ENCODE data around the gene ZNF653. TPM values are rescaled to one million over a fixed set of nuclear protein-coding genes. Genes with fewer than 3 reads are reported as not detected.
"Not testable (repeated sequence)": the region's sequence is repeated elsewhere in the genome, so short reads cannot be mapped to it uniquely, and the experiment has no call there.

Gene ZNF653
- total RNA-seq, 2 experiments from 2014 or later: 21.4 to 24.4 TPM

DNA sequence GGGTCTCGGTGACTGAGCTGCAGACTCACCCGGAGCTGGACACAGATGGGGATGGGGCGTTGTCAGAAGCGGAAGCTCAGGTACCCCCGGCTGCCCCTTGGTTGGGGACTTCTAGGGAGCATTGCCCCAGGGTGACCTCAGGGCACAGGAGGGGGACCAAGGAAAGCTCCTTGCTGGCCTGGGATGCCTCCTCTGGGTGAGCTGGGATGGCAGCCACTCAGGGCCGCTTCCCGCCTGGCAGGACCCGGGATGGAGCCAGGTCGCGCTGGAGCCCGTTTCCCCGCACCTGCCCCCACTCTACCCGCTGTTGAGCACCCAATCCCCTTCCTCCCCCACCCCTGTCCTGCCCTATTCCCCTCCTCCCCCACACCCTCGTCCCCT, 59.4 kb downstream of the ZNF653 start:
- Mint-ChIP-seq H3K4me3 (no peak overlapping the region), H3K9me3 (no peaks in the 10 kb centered on the region), H3K4me1 (no peaks in the 10 kb centered on the region), H3K27ac (no peak overlapping the region), H3K27me3 (no peaks in the 10 kb centered on the region), H3K36me3 (ENCODE audit: low read depth) (peaks cover 18% of the 10 kb centered on the region)
- DNase-seq: no peak
- CTCF ChIA-PET: interaction anchor here (0.9 to 1.3 kb wide), 4 partner anchors 11 to 202 kb away, joined by 3 to 7 read pairs (median 4); partner anchors contain the start of genes ODAD3, PRKCSH and SWSAP1
- POLR2A ChIA-PET: no interaction called here

GRCh38 chr19:11445141-11445540, 60.5 kb downstream of the ZNF653 start:
- no peak for DNase-seq
- CTCF ChIA-PET: interaction anchor here (0.6 to 1.3 kb wide), 4 partner anchors 10 to 282 kb away, joined by 3 to 7 read pairs (median 4); partner anchors contain the start of genes ODAD3, PRKCSH and SWSAP1
- H3K36me3 Mint-ChIP-seq (ENCODE audit: low read depth): peaks cover 23% of the 10 kb centered on the region
- H3K4me1 Mint-ChIP-seq: peaks cover 5% of the 10 kb centered on the region
- H3K9me3 Mint-ChIP-seq: no peaks in the 10 kb centered on the region
- no peaks in the 10 kb centered on the region for H3K27me3 Mint-ChIP-seq
- H3K27ac Mint-ChIP-seq: no peak overlapping the region
- no peak overlapping the region for H3K4me3 Mint-ChIP-seq
- POLR2A ChIA-PET: no interaction called here

GRCh38 chr19:11444059-11444458, 61.6 kb downstream of the ZNF653 start:
- Mint-ChIP-seq H3K9me3 (no peaks in the 10 kb centered on the region), H3K27me3 (no peaks in the 10 kb centered on the region), H3K36me3 (ENCODE audit: low read depth) (peaks cover 24% of the 10 kb centered on the region), H3K4me3 (no peak overlapping the region), H3K4me1 (peaks cover 5% of the 10 kb centered on the region), H3K27ac (no peak overlapping the region)
- DNase-seq: no peak
- POLR2A ChIA-PET: no interaction called here
- CTCF ChIA-PET: interaction anchor here (1.1 to 2.0 kb wide), 3 partner anchors 9 to 39 kb away, joined by 3 to 8 read pairs (median 7); partner anchors contain the start of genes ODAD3 and PRKCSH

- POLR2A ChIA-PET: no interaction called here
- Mint-ChIP-seq H3K4me1 (peaks cover 32% of the 10 kb centered on the region), H3K4me3 (peak overlapping the region; percentile 49), H3K9me3 (no peaks in the 10 kb centered on the region), H3K27ac (peak overlapping the region; percentile 65), H3K36me3 (ENCODE audit: low read depth) (peaks cover 38% of the 10 kb centered on the region), H3K27me3 (no peaks in the 10 kb centered on the region)
- CTCF ChIA-PET: interaction anchor here (0.6 kb wide), 1 partner anchor 148 kb away, joined by 3 read pairs; no protein-coding TSS in a partner anchor
- no peak for DNase-seq
These were observed 67.7 kb downstream of the ZNF653 start for GRCh38 chr19:11437955-11438354.

DNA sequence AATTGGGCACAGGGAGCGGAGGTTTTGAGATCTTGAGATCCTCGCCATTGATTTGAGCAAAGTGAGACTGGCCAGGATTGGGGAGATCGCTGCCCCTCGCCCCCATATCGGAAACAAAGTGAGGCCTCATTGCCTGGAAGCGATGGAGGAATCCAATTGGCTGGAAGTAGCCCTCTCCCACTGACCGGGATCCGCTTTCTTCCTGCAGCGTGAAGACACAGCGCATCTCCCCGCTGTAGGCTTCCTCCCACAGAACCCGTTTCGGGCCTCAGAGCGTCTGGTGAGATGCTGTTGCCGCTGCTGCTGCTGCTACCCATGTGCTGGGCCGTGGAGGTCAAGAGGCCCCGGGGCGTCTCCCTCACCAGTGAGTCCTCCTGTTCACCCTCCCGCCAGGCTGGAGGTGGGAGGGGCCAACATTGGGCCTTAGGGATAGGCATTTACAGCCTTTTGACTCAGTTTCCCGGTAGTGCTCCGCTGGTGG, 69.8 kb downstream of the ZNF653 start:
- Mint-ChIP-seq H3K4me3 (peak overlapping the region; percentile 98), H3K27ac (peak overlapping the region; percentile 96), H3K9me3 (no peaks in the 10 kb centered on the region), H3K27me3 (no peaks in the 10 kb centered on the region), H3K4me1 (peaks cover 29% of the 10 kb centered on the region), H3K36me3 (ENCODE audit: low read depth) (peaks cover 22% of the 10 kb centered on the region)
- ChIA-PET CTCF (interaction anchor here (0.6 to 2.1 kb wide), 26 partner anchors 8 to 1891 kb away, joined by 3 to 26 read pairs (median 4); partner anchors contain the start of genes ELAVL3, EPOR, RAB3D and RGL3), POLR2A (no interaction called here)
- DNase-seq: peak; percentile 20

GRCh38 chr19:11435057-11435832, 70.4 kb downstream of the ZNF653 start, which contains the start of the genes ODAD3 and PRKCSH:
TSS of gene ODAD3 (minus strand) at chr19:11435121. CDS start at chr19:11435016, 105 bp downstream.
TSS of gene PRKCSH (plus strand) at chr19:11435635. CDS start at chr19:11436118, 483 bp downstream.
- peak within 1 kb of the TSS; percentile 96 for H3K27ac Mint-ChIP-seq
- ChIA-PET CTCF (interaction anchor here (0.6 to 2.1 kb wide), 32 partner anchors 8 to 1891 kb away, joined by 3 to 26 read pairs (median 4); partner anchors contain the start of genes CCDC159, ELAVL3, EPOR and RAB3D), POLR2A (interaction anchor here (1.0 kb wide), 2 partner anchors 13 to 54 kb away, joined by 3 to 7 read pairs; no protein-coding TSS in a partner anchor)
- peaks cover 2% of the 10 kb centered on the region for H3K27me3 Mint-ChIP-seq
- DNase-seq: peak; percentile 100
- peaks cover 20% of the 10 kb centered on the region for H3K36me3 Mint-ChIP-seq (ENCODE audit: low read depth)
- no peaks in the 10 kb centered on the region for H3K9me3 Mint-ChIP-seq
- H3K4me1 Mint-ChIP-seq: peaks cover 27% of the 10 kb centered on the region
- H3K4me3 Mint-ChIP-seq: peak within 1 kb of the TSS; percentile 98

GRCh38 chr19:11434703-11435056, 71.0 kb downstream of the ZNF653 start:
- Mint-ChIP-seq H3K27ac (peak overlapping the region; percentile 96), H3K4me3 (peak overlapping the region; percentile 98), H3K4me1 (peaks cover 27% of the 10 kb centered on the region), H3K27me3 (peaks cover 2% of the 10 kb centered on the region), H3K36me3 (ENCODE audit: low read depth) (peaks cover 20% of the 10 kb centered on the region), H3K9me3 (no peaks in the 10 kb centered on the region)
- ChIA-PET CTCF (interaction anchor here (0.6 to 2.1 kb wide), 24 partner anchors 8 to 275 kb away, joined by 3 to 26 read pairs (median 4); partner anchors contain the start of genes CCDC159, EPOR, RGL3 and TMEM205), POLR2A (interaction anchor here (1.0 kb wide), 2 partner anchors 12 to 53 kb away, joined by 3 to 7 read pairs; no protein-coding TSS in a partner anchor)
- no peak for DNase-seq

- POLR2A ChIA-PET, H3K9me3 Mint-ChIP-seq, H3K4me3 Mint-ChIP-seq, H3K27me3 Mint-ChIP-seq, DNase-seq, CTCF ChIA-PET, H3K27ac Mint-ChIP-seq: not testable (repeated sequence)
- peaks cover 17% of the 10 kb centered on the region for H3K36me3 Mint-ChIP-seq (ENCODE audit: low read depth)
- H3K4me1 Mint-ChIP-seq: peaks cover 27% of the 10 kb centered on the region
These were observed 72.1 kb downstream of the ZNF653 start for GRCh38 chr19:11433526-11433925.

Small RNA genes lying within 50 kb of the gene (microRNA-seq; reads per million reads assigned to microRNA genes)
- gene MIR7974 (ENCODE audit: borderline microRNAs expressed, borderline replicate concordance): 1.5 reads per million

Other genes starting within 250 kb of the ZNF653 start
- gene DOCK6, start 243.3 kb downstream of the ZNF653 start, total RNA-seq: not detected
- gene TSPAN16, start 209.7 kb downstream of the ZNF653 start, total RNA-seq: not detected
- gene RAB3D, start 166.2 kb downstream of the ZNF653 start, total RNA-seq: 1 to 10 TPM; 3.2 to 3.6 TPM
- gene TMEM205, start 159.6 kb downstream of the ZNF653 start, total RNA-seq: 10 to 100 TPM; 25.9 to 26.7 TPM
- 10 to 100 TPM; 18.0 to 20.5 TPM for gene CCDC159, start 159.3 kb downstream of the ZNF653 start, total RNA-seq
- 1 to 10 TPM; 1.3 to 1.9 TPM for gene PLPPR2, start 150.4 kb downstream of the ZNF653 start, total RNA-seq
- 1 to 10 TPM; 2.9 to 3.5 TPM for gene SWSAP1, start 131.2 kb downstream of the ZNF653 start, total RNA-seq
- 1 to 10 TPM; 5.4 to 5.8 TPM for gene EPOR, start 121.5 kb downstream of the ZNF653 start, total RNA-seq
- not detected for gene RGL3, start 86.5 kb downstream of the ZNF653 start, total RNA-seq
- not detected for gene ODAD3, start 70.7 kb downstream of the ZNF653 start, total RNA-seq
- 100 to 1,000 TPM; 321 to 338 TPM for gene PRKCSH, start 70.2 kb downstream of the ZNF653 start, total RNA-seq
- gene ELAVL3, start 24.8 kb downstream of the ZNF653 start, total RNA-seq: under 1 TPM in 1 of 2 experiments, not detected in 1; 0.50 TPM
- 10 to 100 TPM; 21.6 to 28.8 TPM for gene ECSIT, start 23.3 kb upstream of the ZNF653 start, total RNA-seq
- not detected for gene CNN1, start 33.0 kb upstream of the ZNF653 start, total RNA-seq
- gene ELOF1, start 53.4 kb upstream of the ZNF653 start, total RNA-seq: 10 to 100 TPM; 52.2 to 53.9 TPM
- 10 to 100 TPM; 27.5 to 33.9 TPM for gene ACP5, start 71.8 kb upstream of the ZNF653 start, total RNA-seq
- gene ZNF627, start 91.6 kb upstream of the ZNF653 start, total RNA-seq: 1 to 10 TPM; 4.6 to 4.7 TPM
- gene ZNF823, start 233.1 kb upstream of the ZNF653 start, total RNA-seq: 1 to 10 TPM; 6.7 to 7.4 TPM